RWPE2 (cell line): ENCODE data around the gene ACSF3.

Experiments used
- ATAC-seq: fragments of 200-7000 bp; cut with Tn5 transposase; 3 replicates; pipeline ENCODE4 v1.9.1; 2021; ENCODE audit warnings: low read depth
- DNase-seq: peaks from one replicate; pipeline ENCODE4 v3.0.0-alpha.2; 2020; ENCODE audit warnings: low spot score
- H3K27ac ChIP-seq: fragments of 450-650 bp; 2 replicates; pipeline ENCODE4 v1.5.1; 2017; ENCODE audit warnings: mild to moderate bottlenecking; ENCODE audit not compliant: poor library complexity, severe bottlenecking
- H3K27me3 ChIP-seq: fragments of 250-450 bp; sonication (Bioruptor Pico); 2 replicates; pipeline ENCODE4 v1.5.1; 2021; ENCODE audit warnings: mild to moderate bottlenecking, moderate library complexity; ENCODE audit not compliant: insufficient read depth, poor library complexity, severe bottlenecking
- H3K36me3 ChIP-seq: fragments of 250-450 bp; sonication (Bioruptor Pico); 2 replicates; pipeline ENCODE4 v1.5.1; 2020; ENCODE audit warnings: low read depth, mild to moderate bottlenecking, moderate library complexity
- H3K4me1 ChIP-seq: fragments of 250-450 bp; sonication (Bioruptor Pico); 2 replicates; pipeline ENCODE4 v1.5.1; 2021; ENCODE audit warnings: mild to moderate bottlenecking, moderate library complexity; ENCODE audit not compliant: insufficient read depth, poor library complexity, severe bottlenecking
- H3K4me3 ChIP-seq: fragments of 250-450 bp; sonication (Bioruptor Pico); 2 replicates; pipeline ENCODE4 v1.5.1; 2021; ENCODE audit warnings: mild to moderate bottlenecking, moderate library complexity; ENCODE audit not compliant: severe bottlenecking
- H3K9me3 ChIP-seq: fragments of 250-450 bp; sonication (Bioruptor Pico); 2 replicates; pipeline ENCODE4 v1.5.1; 2021; ENCODE audit warnings: mild to moderate bottlenecking, moderate library complexity; ENCODE audit not compliant: severe bottlenecking
- TF ChIP-seq, protein P1 (sequence below): fragments of 450-650 bp; IDR thresholded peaks from one replicate; pipeline ENCODE4 v1.5.1; 2017; ENCODE audit warnings: mild to moderate bottlenecking, moderate library complexity; ENCODE audit not compliant: poor library complexity, severe bottlenecking

Gene ACSF3

DNA sequence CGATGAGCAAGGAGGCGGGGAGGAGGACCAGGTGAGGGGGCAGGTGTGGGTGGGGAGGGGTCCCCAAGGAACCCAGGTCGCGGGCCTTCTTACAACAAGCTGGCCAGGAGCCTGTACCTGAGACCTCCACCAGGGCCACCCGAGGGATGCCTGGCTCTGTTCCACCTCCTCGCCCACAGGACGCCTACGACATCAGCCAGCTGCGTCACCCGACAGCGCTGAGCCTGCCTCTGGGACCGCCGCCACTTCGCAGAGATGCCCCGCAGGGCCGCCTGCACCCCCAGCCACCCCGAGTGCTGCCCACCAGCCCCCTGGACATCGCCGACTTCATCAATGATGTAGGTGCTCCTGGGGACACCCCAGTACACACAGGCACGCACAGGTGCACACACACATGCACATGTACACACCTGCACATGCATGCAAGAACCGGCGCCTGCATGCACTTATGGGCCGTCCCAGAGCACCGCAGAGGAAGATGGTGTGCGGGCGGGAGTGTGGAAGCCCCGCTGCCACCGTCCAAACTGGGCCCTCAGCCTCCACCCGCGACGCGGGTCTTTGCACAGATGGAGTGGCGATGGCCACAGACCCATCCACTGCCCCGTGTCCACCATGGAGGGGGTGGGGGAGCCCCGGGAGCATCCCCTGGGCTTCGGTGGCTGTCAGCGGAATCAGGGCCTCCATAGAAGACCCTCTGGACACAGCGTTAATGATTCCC is 100.1 kb downstream of the ACSF3 start:
- no peak overlapping the region for H3K27ac ChIP-seq
- H3K36me3 ChIP-seq: no peaks in the 10 kb centered on the region
- H3K27me3 ChIP-seq: no peaks in the 10 kb centered on the region
- ATAC-seq (peak; percentile 19; the same call in 2 of the 3 replicates), DNase-seq (peak; percentile 69)
- TF ChIP-seq, protein P1, sequence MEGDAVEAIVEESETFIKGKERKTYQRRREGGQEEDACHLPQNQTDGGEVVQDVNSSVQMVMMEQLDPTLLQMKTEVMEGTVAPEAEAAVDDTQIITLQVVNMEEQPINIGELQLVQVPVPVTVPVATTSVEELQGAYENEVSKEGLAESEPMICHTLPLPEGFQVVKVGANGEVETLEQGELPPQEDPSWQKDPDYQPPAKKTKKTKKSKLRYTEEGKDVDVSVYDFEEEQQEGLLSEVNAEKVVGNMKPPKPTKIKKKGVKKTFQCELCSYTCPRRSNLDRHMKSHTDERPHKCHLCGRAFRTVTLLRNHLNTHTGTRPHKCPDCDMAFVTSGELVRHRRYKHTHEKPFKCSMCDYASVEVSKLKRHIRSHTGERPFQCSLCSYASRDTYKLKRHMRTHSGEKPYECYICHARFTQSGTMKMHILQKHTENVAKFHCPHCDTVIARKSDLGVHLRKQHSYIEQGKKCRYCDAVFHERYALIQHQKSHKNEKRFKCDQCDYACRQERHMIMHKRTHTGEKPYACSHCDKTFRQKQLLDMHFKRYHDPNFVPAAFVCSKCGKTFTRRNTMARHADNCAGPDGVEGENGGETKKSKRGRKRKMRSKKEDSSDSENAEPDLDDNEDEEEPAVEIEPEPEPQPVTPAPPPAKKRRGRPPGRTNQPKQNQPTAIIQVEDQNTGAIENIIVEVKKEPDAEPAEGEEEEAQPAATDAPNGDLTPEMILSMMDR: no peak
- H3K4me1 ChIP-seq: no peaks in the 10 kb centered on the region
- no peaks in the 10 kb centered on the region for H3K9me3 ChIP-seq
- H3K4me3 ChIP-seq: peak overlapping the region; percentile 24

DNA sequence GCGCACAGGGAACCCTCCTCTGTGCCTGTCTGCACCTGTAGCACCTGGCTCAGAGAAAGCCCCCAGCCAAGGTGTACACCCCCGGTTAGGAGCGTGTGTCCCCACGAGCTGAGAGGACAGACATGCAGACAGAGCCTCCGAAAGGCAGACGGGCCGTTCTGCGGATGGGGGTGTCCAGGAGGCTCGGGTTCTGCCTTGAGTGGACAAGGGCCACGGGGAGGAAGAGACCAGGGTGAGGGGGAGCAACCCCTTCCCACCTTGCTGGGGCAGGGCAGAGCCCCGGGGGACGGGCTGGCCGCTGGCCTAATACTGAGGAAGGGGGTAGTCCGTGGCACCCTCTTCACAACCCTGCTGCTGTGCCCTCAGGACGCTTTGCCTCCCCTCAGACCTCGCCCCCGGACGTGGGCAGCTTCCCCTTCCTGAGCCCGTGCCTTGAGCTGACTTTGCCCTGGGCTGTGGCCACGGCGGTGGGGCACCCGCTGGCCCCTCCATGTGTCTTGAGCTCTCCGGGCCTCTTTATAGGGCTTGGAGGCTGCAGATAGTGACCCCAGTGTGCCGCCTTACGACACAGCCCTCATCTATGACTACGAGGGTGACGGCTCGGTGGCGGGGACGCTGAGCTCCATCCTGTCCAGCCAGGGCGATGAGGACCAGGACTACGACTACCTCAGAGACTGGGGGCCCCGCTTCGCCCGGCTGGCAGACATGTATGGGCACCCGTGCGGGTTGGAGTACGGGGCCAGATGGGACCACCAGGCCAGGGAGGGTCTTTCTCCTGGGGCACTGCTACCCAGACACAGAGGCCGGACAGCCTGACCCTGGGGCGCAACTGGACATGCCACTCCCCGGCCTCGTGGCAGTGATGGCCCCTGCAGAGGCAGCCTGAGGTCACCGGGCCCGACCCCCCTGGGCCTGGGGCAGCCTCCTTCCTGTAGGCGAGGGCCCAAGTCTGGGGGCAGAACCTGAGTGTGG is 101.0 kb downstream of the ACSF3 start:
- no peak overlapping the region for H3K27ac ChIP-seq
- peaks cover 3% of the 10 kb centered on the region for H3K27me3 ChIP-seq
- TF ChIP-seq, protein P1: no peak
- no peaks in the 10 kb centered on the region for H3K4me1 ChIP-seq
- no peaks in the 10 kb centered on the region for H3K9me3 ChIP-seq
- ATAC-seq: no peak
- H3K4me3 ChIP-seq: no peak overlapping the region
- no peaks in the 10 kb centered on the region for H3K36me3 ChIP-seq
- peak; percentile 75 for DNase-seq

GRCh38 chr16:89195521-89196171 is 102.0 kb downstream of the ACSF3 start:
- Histone ChIP-seq H3K27ac (no peak overlapping the region), H3K27me3 (peaks cover 13% of the 10 kb centered on the region), H3K36me3 (no peaks in the 10 kb centered on the region), H3K9me3 (no peaks in the 10 kb centered on the region), H3K4me3 (no peak overlapping the region), H3K4me1 (no peaks in the 10 kb centered on the region)
- ATAC-seq (no peak), DNase-seq (peak; percentile 71)
- TF ChIP-seq, protein P1: no peak

- no peak overlapping the region for H3K4me3 ChIP-seq
- no peaks in the 10 kb centered on the region for H3K9me3 ChIP-seq
- peaks cover 17% of the 10 kb centered on the region for H3K27me3 ChIP-seq
- no peaks in the 10 kb centered on the region for H3K4me1 ChIP-seq
- H3K27ac ChIP-seq: no peak overlapping the region
- H3K36me3 ChIP-seq: no peaks in the 10 kb centered on the region
- TF ChIP-seq, protein P1: no peak
- DNase-seq (peak; percentile 68), ATAC-seq (no peak)
Measured at GRCh38 chr16:89197033-89197632, 103.5 kb downstream of the ACSF3 start.
